ENCODE data around the gene OR52B6. TPM values are rescaled to one million over a fixed set of nuclear protein-coding genes. Genes with fewer than 3 reads are reported as not detected.

Gene OR52B6
- total RNA-seq, 2 experiments from 2014 or later, result not detected

GRCh38 chr11:5603326-5603725, 22.6 kb downstream of the OR52B6 start:
- H3K4me1 Mint-ChIP-seq (ENCODE audit: low read depth), result no peaks in the 10 kb centered on the region
- no peaks in the 10 kb centered on the region for H3K27me3 Mint-ChIP-seq
- H3K9me3 Mint-ChIP-seq, result no peaks in the 10 kb centered on the region
- no peak overlapping the region for H3K27ac Mint-ChIP-seq
- TF ChIP-seq CTCF (IDR thresholded peaks at IDR 0.05), result no peak
- CTCF ChIA-PET, result interaction anchor here (1.0 kb wide), 1 partner anchor 81 kb away, joined by 4 read pairs; the partner anchor contains the start of gene TRIM5
- H3K36me3 Mint-ChIP-seq (ENCODE audit: low read depth), result no peaks in the 10 kb centered on the region
- POLR2A ChIA-PET, result no interaction called here
- DNase-seq (no peak), ATAC-seq (no peak)
- no peak overlapping the region for H3K4me3 Mint-ChIP-seq
- intact Hi-C loops (cut with micrococcal nuclease), result no loop called here

GRCh38 chr11:5604896-5605295, 24.2 kb downstream of the OR52B6 start:
- Mint-ChIP-seq H3K4me3 (no peak overlapping the region), H3K9me3 (no peaks in the 10 kb centered on the region), H3K27ac (no peak overlapping the region), H3K27me3 (no peaks in the 10 kb centered on the region), H3K36me3 (ENCODE audit: low read depth) (no peaks in the 10 kb centered on the region), H3K4me1 (ENCODE audit: low read depth) (no peaks in the 10 kb centered on the region)
- TF ChIP-seq CTCF (IDR thresholded peaks at IDR 0.05), result no peak
- ATAC-seq, result no peak
- intact Hi-C loops (cut with micrococcal nuclease), result no loop called here
- POLR2A ChIA-PET, result no interaction called here
- DNase-seq, result no peak
- CTCF ChIA-PET, result interaction anchor here (1.0 to 1.4 kb wide), 2 partner anchors 10 to 80 kb away, joined by 3 read pairs; partner anchors contain the start of gene TRIM5

GRCh38 chr11:5605849-5606248, 25.2 kb downstream of the OR52B6 start:
- Mint-ChIP-seq H3K27ac (no peak overlapping the region), H3K36me3 (ENCODE audit: low read depth) (no peaks in the 10 kb centered on the region), H3K9me3 (no peaks in the 10 kb centered on the region), H3K27me3 (no peaks in the 10 kb centered on the region), H3K4me1 (ENCODE audit: low read depth) (peaks cover 6% of the 10 kb centered on the region), H3K4me3 (no peak overlapping the region)
- ChIA-PET POLR2A (no interaction called here), CTCF (interaction anchor here (1.4 kb wide), 1 partner anchor 79 kb away, joined by 3 read pairs; the partner anchor contains the start of gene TRIM5)
- ATAC-seq (no peak), DNase-seq (no peak)
- intact Hi-C loops (cut with micrococcal nuclease), result no loop called here
- no peak for TF ChIP-seq CTCF (IDR thresholded peaks at IDR 0.05)

GRCh38 chr11:5608808-5609207, 28.1 kb downstream of the OR52B6 start:
- Mint-ChIP-seq H3K36me3 (ENCODE audit: low read depth) (no peaks in the 10 kb centered on the region), H3K4me1 (ENCODE audit: low read depth) (peaks cover 6% of the 10 kb centered on the region), H3K9me3 (no peaks in the 10 kb centered on the region), H3K27ac (no peak overlapping the region), H3K4me3 (no peak overlapping the region), H3K27me3 (no peaks in the 10 kb centered on the region)
- ChIA-PET CTCF (no interaction called here), POLR2A (no interaction called here)
- TF ChIP-seq CTCF (IDR thresholded peaks at IDR 0.05), result no peak
- ATAC-seq, result no peak
- DNase-seq, result no peak
- intact Hi-C loops (cut with micrococcal nuclease), result no loop called here

- no peak for TF ChIP-seq CTCF (IDR thresholded peaks at IDR 0.05)
- ChIA-PET POLR2A (interaction anchor here (0.6 kb wide), 1 partner anchor 591 kb away, joined by 3 read pairs; no protein-coding TSS in a partner anchor), CTCF (interaction anchor here (1.1 kb wide), 1 partner anchor 10 kb away, joined by 4 read pairs; no protein-coding TSS in a partner anchor)
- Mint-ChIP-seq H3K4me3 (no peak overlapping the region), H3K36me3 (ENCODE audit: low read depth) (no peaks in the 10 kb centered on the region), H3K9me3 (no peaks in the 10 kb centered on the region), H3K27ac (no peak overlapping the region), H3K27me3 (no peaks in the 10 kb centered on the region), H3K4me1 (ENCODE audit: low read depth) (peaks cover 6% of the 10 kb centered on the region)
- ATAC-seq, result no peak
- DNase-seq, result no peak
- intact Hi-C loops (cut with micrococcal nuclease), result no loop called here
Observed at GRCh38 chr11:5610446-5610845, 29.8 kb downstream of the OR52B6 start.
